Measurements from ENCODE around the gene SMIM22.

The SMIM22 gene

DNA sequence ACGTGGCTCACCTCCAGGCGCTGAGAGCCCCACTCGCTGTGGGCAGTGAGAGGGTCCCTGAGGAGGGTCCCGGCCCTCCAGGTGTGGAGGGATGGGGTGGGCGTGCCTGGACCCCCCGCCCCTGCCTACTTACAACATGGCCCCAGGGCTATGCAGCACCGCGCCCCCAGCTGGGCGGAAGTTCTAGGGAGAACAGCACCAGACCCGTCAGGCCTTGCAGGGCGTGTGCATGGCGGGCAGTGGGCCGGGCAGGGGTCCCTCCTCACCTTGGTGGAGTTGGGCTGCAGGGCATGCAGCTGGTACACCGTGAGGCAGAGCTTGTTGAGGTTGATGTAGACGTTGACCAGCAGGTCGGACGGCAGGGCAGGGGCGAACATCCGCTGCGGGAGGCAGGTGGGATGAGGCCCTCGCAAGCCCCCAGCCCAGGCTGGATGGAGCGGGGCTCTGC is 2.7 kb downstream of the SMIM22 start:
- no peak for DNase-seq

DNA sequence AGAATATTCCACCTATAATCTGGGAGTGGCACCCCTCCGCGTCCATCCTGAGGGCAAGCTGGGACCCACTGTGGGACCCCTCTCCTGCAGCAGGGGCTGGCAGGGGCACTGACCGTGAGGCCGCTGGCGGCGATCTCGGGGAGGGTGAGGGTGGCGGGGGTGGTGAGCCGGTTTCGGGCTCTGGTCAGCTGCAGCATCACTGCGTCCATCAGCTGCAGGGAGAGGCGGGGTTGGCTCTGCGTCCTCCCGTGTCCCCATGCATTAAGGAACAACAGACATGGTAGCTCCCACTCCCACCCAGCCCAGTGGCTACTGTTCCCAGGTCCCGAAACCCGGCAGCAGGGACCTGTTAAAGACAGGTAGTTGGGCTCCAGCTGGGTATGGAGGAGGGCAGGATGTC is 3.3 kb downstream of the SMIM22 start:
- no peak for DNase-seq

DNA sequence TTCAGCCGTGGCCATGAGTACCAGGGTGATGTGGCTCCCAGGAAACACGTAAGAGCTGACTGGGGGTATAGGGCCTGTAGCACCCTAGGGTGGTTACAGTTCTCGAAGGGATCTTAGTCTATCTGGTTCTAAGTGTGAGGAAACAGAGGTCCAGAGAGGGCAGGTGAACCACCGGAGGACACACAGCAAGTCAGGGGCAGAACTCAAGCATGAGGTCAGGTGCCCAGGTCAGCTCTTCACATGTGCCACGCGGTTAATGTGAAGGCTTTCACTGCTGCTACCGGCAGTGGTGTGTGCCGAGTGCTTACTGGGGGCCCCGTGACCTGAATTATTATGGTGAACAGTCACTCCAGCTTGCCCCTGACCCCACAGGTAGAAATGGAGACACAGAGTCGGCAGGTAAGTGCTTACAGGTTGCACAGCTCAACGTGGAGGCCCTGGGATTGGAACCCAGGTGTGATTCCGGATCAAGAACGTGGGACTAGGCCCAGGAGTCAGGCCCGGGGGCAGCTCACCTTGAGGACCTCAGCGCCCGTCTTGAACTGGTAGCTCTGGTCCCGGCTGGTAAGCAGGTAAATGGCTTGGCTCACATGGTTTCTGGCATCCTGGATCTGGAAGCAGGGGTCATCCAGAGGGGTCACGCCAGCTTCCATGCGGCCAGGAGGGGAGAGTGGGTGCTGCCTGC is 4.1 kb downstream of the SMIM22 start:
- DNase-seq = no peak

DNA sequence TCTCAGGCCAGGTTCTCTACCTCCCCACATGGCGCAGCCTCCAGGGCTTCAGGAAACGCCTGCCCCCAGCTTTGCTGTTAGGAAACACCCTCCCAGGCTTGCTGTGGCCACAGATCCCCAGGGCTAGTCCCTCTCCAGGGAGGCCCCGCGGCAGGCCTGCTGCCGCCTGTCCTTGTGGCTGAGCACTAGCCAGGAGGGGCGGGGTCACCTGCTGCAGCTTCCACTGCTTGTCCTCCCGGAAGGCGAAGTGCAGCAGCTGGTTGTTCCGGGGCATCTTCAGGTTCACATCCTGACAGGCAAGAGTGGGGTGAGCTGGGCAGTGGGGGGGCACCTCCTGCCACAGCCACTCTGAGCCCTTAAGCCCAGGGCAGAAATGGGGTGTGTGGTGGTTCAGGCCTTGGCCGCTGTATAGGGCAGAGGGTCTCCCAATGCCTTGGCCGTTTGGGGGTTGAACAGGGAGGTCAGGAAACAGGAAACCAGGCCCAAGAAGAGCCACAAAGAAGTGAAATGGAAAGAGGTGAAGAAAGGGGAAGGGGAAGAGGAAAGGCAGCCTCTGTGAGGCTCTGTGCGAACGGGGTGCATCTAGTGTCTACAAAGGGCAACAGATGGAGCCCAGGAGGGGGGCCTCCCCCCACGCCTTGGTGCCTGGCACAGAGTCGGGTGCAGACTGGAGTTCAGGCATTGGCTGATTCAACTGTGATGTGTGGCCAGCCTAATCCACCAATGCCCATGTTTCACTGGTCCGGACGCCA is 5.3 kb downstream of the SMIM22 start:
- DNase-seq = no peak

DNA sequence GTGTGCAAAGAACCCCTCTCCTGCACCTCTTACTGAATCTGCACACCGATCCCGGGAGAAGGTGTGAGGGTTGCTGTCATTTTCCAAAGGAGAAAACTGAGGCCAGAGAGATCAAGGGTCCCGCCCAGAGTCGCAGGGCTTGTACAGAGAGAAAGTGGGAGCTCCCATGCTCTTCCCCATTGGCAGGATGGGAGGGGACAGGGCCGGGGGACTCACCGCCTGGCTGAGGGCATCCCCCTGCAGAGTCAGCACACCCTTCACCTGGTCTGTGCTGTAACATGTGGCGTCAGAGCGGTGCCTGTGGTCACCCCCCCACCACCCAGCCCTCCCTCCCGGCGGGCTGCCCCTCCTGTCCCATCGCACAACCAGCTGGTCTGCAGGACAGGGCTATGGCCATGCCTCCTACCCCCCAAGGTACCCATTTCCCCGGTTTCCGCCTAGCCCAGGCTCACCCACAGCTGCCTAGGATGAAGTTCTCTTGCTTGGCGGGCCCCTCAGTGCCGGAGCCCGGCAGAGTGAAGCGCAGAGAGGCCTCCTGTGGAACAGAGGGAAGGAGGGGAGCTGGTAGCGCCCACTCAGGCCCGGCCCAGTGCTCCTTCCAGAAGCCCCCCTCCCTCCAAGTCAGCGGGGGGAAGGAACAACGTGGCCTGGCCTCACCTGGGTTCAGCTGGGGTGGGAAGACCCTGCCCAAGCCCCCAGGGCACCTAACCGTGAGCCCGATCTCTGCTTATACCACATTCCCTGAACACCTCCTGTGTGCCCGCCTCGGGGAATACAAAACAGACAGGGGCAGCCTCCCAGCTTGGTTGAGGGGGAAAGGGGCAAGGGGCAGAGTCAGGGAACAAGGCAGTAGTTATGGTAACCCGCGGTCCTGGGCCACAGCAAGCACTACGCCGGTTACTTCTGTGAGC is 6.1 kb downstream of the SMIM22 start:
- DNase-seq = no peak

DNA sequence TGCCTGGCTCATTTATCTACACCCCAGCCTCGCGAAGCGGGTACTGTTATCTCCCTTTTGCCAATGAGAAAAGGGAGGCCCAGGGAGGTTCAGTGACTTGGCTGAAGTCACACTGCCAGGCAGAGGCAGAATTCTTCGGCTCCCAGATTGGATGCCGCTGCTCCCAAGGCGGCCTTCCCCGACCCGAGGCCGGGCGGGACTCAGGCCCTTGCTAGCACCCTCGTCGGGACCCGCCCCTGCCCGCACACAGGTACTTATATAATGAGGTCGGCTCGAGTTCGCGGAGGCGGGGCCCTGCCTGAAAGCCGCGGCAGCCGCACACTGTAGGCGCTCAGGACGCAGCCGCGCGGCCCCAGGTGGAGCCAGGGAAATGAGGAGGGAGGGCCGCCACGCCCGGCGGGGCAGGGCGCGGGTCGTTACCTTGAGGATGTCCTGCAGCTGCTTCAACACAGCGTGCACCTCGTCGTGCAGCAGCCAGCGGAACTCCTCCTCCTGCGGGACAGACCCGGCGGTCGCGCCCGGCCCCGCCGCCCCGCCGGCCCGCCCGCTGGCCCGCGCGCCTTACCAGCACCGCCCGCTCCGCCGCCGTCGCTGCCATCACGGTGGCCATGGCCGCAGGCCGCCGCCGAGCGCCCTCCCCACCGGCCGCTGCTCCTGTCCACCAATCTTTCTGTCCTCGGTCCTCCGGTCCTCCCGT is 6.9 kb downstream of the SMIM22 start, which contains the start of gene ROGDI:
ROGDI (minus strand) TSS at position 672 of the 697 bp plus-strand sequence; CDS start at position 610, 62 bp downstream.
- DNase-seq = peak; percentile 93

DNA sequence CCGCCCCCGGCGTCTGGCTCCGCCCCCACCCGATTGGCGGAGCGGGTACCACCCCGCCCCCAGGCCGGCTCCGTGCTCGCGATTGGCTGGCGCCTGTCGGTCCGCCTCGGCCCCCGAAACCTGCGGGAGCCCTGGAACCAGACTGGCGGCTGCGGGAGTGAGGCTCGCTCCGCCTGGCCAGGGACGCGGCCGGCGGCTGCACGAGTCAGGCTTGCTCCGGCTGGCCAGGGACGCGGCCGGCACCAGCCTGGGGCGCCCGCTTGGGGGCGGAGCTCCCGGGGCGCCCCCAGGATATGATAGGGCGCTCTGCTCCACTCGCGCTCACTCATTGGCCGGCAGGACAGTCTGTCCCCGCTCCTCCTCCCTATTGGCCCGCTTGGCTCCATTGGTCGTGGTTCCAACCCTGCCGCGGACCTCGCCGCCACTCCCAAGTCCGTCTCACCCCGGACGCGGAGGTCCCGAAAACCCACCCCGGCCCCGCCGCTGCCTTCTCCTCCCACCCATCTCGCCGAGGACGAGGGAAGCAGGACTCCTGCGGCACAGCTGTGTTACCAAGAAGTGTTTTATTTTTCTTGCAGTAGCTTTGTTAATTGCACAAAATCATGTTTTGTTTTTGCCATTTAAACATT is 7.6 kb downstream of the SMIM22 start:
- peak; percentile 96 for DNase-seq

DNA sequence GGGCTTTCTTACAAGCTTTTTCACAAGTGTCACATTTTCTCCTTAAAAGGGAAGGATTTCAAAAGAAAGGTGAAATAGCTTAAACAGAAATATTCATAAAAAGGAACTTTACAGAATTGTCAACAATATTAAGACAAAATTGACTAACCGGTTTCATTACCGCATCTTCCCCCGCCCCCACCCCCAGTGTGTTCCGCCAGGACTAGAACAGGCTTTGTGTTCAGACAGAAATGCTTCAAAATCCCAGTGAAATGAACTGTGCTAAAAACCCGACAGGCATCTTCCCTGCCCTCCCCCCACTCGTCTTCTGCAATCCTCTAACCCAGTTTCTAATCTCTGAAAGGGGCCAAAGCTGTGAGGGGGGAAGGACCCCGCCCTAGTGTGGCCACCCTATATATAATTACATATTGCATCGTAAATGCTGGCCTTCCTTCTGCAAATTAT is 8.3 kb downstream of the SMIM22 start:
- DNase-seq = no peak

DNA sequence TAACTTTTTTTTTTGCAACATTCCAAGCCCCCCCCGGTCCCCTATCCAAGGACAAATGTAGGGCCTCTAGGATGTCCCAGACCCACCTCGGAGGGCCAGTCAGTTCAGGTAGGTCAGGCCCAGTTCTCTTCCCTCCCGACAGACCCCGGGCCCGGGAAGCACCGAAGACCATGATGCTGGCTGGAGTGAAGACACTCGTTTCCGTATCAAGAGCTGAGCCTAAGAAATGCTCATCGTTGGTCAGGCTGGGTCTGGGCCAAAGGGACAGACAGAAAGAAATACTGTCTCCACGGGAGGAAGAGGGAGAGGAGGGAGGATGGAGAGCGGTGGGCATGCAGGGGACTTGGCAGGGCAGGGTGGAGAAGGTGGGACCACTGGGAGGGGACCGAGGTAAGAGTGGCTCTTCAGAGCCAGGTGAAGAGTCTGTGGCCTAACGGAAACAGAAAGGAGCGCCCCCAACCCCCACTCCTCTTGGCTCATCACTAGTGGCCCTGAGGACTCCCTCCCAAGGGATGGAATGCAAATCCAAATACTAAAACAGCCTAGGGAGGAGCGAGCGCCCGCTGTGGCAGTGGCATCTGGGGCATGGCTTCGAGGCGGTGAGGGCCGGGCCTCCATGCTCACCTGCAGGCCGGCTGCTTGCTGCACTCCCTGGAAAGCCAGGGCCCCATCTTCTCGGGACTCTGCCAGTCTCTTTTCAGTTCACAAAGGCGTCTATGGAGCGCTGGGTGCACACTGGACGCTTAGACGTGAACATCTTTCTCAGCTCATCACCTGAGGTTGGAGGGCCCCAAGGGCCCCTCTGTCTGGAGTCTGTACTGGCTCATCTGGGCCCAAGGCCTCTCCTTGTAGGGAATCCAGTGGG is 9.0 kb downstream of the SMIM22 start:
- DNase-seq = no peak

DNA sequence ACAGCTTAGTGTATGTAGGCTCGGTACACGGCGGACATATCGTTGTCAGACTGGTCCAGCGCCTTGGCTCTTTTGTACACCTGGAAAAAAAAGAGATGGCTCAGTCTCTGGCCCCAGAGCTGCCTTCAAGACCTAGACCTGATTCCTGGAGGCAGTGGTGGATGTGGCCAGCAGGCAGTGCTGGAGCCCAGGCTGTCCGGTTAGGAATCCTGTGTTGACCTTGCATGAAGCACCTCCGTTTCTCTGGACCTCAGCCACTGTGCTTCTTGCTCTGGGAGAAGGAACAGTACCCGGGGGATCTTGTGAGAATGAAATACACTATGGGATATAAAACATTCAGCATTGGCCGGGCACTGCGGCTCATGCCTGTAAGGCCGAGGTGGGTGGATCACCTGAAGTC is 10.1 kb downstream of the SMIM22 start:
- DNase-seq = no peak

DNA sequence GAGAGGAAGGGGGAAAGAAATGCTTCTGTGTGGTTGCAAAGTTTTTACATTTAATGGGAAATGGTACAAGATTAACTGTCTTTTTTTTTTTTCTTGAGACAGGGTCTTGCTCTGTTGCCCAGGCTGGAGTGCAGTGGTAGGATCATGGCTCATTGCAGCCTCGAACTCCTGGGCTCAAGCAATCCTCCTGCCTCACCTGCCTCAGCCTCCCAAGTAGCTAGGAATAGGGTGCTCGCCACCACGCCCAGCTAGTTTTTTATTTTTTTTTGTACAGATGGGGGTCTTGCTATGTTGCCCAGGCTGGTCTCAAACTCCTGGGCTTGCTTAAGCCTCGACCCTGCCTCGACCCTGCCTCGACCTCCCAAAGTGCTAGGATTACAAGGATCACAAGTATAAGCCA is 11.1 kb downstream of the SMIM22 start:
- no peak for DNase-seq

DNA sequence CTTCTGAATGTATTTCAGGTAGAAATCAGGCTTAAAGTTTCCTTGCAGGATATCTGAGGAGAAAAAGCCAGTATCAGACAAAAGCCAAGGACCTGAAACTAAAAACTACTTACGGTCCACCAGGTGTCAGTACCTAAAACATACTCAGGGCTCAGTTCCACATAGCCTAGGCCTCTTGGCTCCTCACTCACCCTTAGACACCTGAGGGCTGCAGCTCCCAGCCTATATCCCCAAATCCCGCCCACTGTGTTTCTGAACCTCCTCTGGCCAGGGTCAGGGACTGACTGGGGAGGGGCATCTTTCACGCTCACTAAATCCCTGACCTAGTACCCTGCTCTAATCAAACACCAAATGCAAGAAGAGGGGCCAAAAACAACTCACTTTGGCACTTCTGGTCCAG is 16.1 kb downstream of the SMIM22 start:
- DNase-seq = no peak

DNA sequence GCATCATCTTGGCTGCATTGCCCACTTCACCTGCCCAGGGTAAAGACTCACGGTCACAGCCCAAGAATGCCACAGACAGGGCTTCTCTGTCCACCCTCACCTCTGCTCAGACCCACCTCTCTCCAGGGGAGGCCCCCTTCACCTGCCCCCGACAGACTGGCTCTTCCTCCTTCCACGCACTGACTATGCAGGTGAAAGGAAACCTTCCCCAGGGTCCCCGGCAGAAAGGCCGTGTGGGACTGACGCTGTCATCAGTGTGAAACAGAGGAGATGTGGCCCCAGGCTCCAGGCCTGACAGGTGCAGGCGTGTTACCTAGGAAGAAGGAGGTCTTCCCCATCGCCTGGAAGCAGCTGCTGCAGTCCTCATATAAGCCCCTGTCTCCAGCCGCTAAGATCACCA is 16.6 kb downstream of the SMIM22 start:
- no peak for DNase-seq

DNA sequence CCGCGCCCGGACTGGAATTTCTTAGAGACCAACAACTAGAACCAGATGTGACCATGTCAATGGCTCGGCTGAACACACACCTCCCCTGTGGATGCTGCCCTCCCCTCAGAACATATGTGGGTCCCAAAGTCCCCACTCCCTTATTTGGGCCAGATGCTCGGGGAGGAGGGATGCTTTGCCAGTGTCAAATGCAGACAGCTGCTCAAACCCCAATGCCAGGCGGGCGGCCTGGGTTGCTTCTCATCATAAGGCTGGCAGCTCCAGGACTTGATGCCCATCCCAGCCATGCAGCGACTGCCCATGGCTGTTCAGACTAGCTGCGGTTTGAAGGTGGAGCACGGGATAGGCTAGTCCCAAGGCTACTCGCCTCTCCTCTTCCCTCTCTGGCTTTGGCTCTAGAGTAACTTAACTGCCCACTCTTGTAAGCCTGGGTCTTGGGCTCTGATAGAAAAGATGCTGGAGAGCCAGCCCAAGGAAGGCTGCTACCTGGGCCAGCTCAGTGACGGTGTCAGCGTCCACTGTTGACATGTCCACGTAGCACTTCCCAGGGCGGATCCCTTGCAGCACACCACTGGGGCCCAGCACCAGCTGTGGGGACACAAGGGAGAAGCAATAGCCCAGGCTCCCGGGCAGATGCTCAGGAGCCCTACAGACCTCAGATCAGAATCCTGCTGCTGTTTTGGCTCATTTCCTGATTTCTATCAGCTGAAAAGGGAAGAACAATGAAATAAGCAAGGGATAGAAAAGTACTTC is 18.3 kb downstream of the SMIM22 start:
- DNase-seq = no peak

DNA sequence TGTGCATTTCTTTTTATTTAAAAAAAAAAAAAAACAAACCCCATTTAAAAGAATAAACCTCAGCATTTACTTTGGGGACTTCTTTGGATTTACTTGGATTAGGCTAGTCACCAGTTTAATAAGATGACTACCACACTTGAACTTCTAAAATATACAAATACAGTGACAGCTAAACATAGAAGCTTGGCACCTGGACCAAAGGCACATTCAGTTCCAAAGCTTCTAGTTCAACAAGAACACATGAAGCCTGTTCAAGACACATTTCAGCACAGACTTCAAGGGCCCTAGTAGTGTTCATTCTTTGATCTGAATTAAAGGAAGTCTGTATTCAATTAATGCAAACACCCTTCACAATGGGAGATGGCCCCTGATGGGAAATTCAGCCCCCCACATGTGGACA is 18.9 kb downstream of the SMIM22 start:
- DNase-seq = no peak

DNA sequence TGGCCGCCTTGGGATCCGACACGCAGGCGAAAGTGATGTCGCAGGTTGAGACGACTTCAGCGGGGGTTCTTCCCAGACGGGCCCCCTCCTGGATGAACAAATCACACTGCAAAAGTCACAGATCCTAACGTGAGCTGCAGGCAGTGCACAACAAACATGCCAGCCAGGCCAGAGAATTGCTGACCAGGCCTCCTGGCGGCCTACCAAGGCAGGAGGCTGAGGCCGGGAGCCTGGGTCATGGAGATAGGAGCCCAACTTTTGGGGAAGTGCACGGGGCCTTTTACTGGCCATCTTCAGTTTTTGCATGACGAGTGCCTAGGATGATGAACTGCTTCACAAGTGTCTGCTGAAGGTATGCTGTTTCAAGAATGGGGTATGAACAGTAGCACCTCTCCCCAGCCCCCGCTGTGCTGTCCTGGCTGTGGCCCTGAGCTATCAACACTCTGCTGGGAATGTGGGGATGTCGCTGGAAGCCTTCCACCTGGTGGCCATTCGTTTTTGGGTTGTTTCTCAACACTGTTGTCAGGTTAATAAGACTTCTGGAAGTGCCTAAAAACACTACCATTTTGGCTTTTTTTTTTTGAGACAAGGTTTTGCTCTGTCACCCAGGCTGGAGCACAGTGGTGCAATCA is 19.5 kb downstream of the SMIM22 start:
- DNase-seq = no peak

DNA sequence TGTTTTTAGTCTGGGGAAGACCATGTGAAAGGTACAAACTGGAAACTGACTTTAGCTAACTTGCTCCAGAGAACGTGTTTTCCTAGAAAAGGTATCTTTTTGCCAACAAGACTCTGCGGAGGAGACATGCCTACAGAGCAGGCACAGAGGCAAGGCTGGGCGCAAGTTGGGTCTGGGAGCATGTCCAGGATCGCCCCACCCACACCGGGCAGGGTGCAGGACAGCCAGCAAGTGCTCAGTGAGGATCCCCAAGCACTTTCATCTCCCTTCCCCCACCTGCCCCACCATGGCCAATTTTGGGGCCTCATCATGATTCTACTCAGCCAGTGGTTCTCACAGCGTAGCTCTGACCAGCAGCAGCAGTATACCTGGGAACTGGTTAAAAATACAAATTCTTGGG is 25.5 kb downstream of the SMIM22 start:
- no peak for DNase-seq

DNA sequence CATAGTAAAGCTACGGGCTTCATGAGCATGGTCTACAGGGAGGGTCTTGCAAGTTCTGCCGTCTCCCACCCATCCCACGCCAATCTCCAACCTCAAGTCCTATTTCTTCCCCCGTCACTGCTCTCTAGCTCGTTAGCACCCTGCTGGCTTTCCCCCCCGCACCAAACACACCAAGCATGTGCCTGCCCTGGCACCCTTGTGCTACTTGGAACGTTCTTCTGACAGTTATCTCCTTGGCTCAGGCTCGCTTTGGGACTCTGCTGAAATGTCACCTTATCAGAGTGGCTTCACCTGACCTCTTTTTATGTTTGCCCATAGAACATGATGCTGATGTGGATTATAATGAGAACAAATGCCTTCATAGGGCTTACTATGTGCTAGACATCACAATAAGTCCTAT is 30.0 kb downstream of the SMIM22 start:
- DNase-seq = no peak

DNA sequence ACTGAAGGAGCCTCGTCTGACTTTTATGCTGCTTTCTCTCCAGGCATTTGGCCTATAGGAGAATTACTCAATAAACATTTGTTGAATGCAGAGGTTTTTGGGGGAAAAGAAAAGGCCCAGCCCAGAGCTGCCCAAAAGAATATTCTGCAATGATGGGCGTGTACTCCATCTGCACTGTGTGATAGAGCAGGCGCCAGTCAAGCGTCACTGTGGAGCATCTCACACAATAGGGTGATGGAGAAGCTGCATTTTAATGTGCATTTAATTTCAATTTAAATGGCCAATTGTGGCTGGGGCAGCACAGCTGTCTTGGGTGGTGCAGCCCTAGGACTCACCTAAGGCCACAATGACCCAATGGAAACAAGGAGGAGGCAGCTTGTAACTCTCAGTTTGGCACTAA is 31.4 kb downstream of the SMIM22 start:
- no peak for DNase-seq

DNA sequence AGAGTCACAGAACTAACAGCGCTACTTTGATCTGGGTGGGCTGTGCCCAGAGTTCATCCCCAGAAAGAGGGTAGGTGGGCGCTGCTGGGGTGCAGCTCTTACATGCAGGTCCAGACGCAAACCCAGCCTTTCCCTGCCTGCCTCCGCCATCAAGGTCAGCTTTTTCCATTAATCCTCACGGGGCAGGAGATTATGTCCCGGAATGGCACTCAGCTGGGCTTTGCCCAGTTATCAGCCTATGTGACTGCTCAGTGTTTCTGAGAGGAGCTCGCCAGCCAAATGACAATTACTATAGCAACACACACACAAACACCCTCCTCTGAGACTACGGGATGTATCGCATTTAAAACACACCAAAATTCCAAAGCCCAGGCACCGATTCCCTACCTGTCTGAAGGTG is 31.8 kb downstream of the SMIM22 start:
- DNase-seq = no peak
